ENCODE results near the gene NF2. TPM values are rescaled to one million over a fixed set of nuclear protein-coding genes. Genes with fewer than 3 reads are reported as not detected.

The NF2 gene
- total RNA-seq, 1 experiment from 2014 or later: 56.9 TPM

DNA sequence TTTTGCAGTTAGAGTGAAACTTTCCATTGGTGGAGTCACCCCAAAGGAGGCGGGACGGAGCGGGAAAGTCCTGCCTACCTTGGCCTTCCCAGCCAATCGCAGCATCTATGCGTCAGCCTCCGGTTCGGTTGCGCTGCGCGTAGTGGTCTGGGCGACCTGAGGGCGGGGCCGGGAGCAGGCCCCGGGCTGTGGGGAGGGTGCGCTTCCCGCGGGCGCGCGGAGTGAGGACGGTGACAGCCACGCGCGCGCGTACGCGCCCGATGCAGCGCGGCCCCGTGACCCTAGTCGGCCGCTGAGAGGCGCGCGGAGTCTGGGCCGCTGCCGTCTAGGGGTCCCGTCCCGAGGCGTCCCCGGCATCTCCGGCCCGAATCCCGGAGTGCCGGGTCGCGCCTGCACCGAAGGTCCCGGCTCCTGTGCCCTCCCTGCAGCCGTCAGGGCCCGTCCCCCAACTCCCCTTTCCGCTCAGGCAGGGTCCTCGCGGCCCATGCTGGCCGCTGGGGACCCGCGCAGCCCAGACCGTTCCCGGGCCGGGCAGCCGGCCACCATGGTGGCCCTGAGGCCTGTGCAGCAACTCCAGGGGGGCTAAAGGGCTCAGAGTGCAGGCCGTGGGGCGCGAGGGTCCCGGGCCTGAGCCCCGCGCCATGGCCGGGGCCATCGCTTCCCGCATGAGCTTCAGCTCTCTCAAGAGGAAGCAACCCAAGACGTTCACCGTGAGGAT is at the start of gene NF2 (continued):
- TF ChIP-seq, protein P1, sequence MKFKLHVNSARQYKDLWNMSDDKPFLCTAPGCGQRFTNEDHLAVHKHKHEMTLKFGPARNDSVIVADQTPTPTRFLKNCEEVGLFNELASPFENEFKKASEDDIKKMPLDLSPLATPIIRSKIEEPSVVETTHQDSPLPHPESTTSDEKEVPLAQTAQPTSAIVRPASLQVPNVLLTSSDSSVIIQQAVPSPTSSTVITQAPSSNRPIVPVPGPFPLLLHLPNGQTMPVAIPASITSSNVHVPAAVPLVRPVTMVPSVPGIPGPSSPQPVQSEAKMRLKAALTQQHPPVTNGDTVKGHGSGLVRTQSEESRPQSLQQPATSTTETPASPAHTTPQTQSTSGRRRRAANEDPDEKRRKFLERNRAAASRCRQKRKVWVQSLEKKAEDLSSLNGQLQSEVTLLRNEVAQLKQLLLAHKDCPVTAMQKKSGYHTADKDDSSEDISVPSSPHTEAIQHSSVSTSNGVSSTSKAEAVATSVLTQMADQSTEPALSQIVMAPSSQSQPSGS (CRISPR knock-in tag; IDR thresholded peaks at IDR 0.05; ENCODE audit: borderline replicate concordance, low read depth): no peak
- no peak for TF ChIP-seq NFE2L1 (CRISPR knock-in tag; IDR thresholded peaks at IDR 0.05)
- no peak; the same call in 1 of the 2 replicates for TF ChIP-seq SMAD4 (CRISPR knock-in tag; IDR thresholded peaks at IDR 0.05)
- no peak for TF ChIP-seq ZNF671 (CRISPR knock-in tag; IDR thresholded peaks at IDR 0.05)
- TF ChIP-seq, protein P2, sequence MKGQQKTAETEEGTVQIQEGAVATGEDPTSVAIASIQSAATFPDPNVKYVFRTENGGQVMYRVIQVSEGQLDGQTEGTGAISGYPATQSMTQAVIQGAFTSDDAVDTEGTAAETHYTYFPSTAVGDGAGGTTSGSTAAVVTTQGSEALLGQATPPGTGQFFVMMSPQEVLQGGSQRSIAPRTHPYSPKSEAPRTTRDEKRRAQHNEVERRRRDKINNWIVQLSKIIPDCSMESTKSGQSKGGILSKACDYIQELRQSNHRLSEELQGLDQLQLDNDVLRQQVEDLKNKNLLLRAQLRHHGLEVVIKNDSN (CRISPR knock-in tag; IDR thresholded peaks at IDR 0.05): peak; percentile 44; the same call in 1 of the 2 replicates
- TF ChIP-seq, protein P3, sequence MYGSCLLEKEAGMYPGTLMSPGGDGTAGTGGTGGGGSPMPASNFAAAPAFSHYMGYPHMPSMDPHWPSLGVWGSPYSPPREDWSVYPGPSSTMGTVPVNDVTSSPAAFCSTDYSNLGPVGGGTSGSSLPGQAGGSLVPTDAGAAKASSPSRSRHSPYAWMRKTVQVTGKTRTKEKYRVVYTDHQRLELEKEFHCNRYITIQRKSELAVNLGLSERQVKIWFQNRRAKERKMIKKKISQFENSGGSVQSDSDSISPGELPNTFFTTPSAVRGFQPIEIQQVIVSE (CRISPR knock-in tag; IDR thresholded peaks at IDR 0.05; ENCODE audit: borderline replicate concordance): no peak
- TF ChIP-seq RORB (CRISPR knock-in tag; IDR thresholded peaks at IDR 0.05): no peak
- peak; percentile 69; the same call in 1 of the 2 replicates for TF ChIP-seq TP53 (CRISPR knock-in tag; IDR thresholded peaks at IDR 0.05)
- TF ChIP-seq ZNF416 (CRISPR knock-in tag; IDR thresholded peaks at IDR 0.05): no peak
- peak; percentile 67; the same call in 1 of the 2 replicates for TF ChIP-seq JUN (CRISPR knock-in tag; IDR thresholded peaks at IDR 0.05)
- TF ChIP-seq, protein P4, sequence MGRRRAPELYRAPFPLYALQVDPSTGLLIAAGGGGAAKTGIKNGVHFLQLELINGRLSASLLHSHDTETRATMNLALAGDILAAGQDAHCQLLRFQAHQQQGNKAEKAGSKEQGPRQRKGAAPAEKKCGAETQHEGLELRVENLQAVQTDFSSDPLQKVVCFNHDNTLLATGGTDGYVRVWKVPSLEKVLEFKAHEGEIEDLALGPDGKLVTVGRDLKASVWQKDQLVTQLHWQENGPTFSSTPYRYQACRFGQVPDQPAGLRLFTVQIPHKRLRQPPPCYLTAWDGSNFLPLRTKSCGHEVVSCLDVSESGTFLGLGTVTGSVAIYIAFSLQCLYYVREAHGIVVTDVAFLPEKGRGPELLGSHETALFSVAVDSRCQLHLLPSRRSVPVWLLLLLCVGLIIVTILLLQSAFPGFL (CRISPR knock-in tag; IDR thresholded peaks at IDR 0.05; ENCODE audit: borderline replicate concordance): no peak
- TF ChIP-seq, protein P5, sequence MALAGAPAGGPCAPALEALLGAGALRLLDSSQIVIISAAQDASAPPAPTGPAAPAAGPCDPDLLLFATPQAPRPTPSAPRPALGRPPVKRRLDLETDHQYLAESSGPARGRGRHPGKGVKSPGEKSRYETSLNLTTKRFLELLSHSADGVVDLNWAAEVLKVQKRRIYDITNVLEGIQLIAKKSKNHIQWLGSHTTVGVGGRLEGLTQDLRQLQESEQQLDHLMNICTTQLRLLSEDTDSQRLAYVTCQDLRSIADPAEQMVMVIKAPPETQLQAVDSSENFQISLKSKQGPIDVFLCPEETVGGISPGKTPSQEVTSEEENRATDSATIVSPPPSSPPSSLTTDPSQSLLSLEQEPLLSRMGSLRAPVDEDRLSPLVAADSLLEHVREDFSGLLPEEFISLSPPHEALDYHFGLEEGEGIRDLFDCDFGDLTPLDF (CRISPR knock-in tag; IDR thresholded peaks at IDR 0.05): no peak
- TF ChIP-seq, protein P6, sequence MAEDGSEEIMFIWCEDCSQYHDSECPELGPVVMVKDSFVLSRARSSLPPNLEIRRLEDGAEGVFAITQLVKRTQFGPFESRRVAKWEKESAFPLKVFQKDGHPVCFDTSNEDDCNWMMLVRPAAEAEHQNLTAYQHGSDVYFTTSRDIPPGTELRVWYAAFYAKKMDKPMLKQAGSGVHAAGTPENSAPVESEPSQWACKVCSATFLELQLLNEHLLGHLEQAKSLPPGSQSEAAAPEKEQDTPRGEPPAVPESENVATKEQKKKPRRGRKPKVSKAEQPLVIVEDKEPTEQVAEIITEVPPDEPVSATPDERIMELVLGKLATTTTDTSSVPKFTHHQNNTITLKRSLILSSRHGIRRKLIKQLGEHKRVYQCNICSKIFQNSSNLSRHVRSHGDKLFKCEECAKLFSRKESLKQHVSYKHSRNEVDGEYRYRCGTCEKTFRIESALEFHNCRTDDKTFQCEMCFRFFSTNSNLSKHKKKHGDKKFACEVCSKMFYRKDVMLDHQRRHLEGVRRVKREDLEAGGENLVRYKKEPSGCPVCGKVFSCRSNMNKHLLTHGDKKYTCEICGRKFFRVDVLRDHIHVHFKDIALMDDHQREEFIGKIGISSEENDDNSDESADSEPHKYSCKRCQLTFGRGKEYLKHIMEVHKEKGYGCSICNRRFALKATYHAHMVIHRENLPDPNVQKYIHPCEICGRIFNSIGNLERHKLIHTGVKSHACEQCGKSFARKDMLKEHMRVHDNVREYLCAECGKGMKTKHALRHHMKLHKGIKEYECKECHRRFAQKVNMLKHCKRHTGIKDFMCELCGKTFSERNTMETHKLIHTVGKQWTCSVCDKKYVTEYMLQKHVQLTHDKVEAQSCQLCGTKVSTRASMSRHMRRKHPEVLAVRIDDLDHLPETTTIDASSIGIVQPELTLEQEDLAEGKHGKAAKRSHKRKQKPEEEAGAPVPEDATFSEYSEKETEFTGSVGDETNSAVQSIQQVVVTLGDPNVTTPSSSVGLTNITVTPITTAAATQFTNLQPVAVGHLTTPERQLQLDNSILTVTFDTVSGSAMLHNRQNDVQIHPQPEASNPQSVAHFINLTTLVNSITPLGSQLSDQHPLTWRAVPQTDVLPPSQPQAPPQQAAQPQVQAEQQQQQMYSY (CRISPR knock-in tag; IDR thresholded peaks at IDR 0.05): no peak
- TF ChIP-seq, protein P7, sequence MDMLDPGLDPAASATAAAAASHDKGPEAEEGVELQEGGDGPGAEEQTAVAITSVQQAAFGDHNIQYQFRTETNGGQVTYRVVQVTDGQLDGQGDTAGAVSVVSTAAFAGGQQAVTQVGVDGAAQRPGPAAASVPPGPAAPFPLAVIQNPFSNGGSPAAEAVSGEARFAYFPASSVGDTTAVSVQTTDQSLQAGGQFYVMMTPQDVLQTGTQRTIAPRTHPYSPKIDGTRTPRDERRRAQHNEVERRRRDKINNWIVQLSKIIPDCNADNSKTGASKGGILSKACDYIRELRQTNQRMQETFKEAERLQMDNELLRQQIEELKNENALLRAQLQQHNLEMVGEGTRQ (CRISPR knock-in tag; IDR thresholded peaks at IDR 0.05): peak; percentile 77
- no peak for TF ChIP-seq ZNF423 (CRISPR knock-in tag; IDR thresholded peaks at IDR 0.05)
- no peak for TF ChIP-seq NR3C1 (CRISPR knock-in tag; conservative IDR thresholded peaks at IDR 0.05; ENCODE audit: low read depth)
- no peak for TF ChIP-seq ZNF263 (CRISPR knock-in tag; IDR thresholded peaks at IDR 0.05; ENCODE audit: low read depth)
- no peak for TF ChIP-seq SMAD3 (CRISPR knock-in tag; IDR thresholded peaks at IDR 0.05; ENCODE audit: borderline replicate concordance)
- TF ChIP-seq, protein P8, sequence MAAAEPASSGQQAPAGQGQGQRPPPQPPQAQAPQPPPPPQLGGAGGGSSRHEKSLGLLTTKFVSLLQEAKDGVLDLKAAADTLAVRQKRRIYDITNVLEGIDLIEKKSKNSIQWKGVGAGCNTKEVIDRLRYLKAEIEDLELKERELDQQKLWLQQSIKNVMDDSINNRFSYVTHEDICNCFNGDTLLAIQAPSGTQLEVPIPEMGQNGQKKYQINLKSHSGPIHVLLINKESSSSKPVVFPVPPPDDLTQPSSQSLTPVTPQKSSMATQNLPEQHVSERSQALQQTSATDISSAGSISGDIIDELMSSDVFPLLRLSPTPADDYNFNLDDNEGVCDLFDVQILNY (CRISPR knock-in tag; IDR thresholded peaks at IDR 0.05): peak; percentile 70
- TF ChIP-seq GTF2I (CRISPR knock-in tag; conservative IDR thresholded peaks at IDR 0.05): no peak
- no peak for TF ChIP-seq ATF1 (CRISPR knock-in tag; IDR thresholded peaks at IDR 0.05)
- TF ChIP-seq, protein P9, sequence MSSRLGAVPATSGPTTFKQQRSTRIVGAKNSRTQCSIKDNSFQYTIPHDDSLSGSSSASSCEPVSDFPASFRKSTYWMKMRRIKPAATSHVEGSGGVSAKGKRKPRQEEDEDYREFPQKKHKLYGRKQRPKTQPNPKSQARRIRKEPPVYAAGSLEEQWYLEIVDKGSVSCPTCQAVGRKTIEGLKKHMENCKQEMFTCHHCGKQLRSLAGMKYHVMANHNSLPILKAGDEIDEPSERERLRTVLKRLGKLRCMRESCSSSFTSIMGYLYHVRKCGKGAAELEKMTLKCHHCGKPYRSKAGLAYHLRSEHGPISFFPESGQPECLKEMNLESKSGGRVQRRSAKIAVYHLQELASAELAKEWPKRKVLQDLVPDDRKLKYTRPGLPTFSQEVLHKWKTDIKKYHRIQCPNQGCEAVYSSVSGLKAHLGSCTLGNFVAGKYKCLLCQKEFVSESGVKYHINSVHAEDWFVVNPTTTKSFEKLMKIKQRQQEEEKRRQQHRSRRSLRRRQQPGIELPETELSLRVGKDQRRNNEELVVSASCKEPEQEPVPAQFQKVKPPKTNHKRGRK (CRISPR knock-in tag; IDR thresholded peaks at IDR 0.05; ENCODE audit: borderline replicate concordance): no peak
- no peak for TF ChIP-seq MYBL2 (CRISPR knock-in tag; IDR thresholded peaks at IDR 0.05)

All from WTC11 (cell line).